ENCODE results near the gene SLC6A11. TPM values are rescaled to one million over a fixed set of nuclear protein-coding genes. Genes with fewer than 3 reads are reported as not detected.

Gene SLC6A11
- total RNA-seq, 1 experiment from 2014 or later, result not detected

DNA sequence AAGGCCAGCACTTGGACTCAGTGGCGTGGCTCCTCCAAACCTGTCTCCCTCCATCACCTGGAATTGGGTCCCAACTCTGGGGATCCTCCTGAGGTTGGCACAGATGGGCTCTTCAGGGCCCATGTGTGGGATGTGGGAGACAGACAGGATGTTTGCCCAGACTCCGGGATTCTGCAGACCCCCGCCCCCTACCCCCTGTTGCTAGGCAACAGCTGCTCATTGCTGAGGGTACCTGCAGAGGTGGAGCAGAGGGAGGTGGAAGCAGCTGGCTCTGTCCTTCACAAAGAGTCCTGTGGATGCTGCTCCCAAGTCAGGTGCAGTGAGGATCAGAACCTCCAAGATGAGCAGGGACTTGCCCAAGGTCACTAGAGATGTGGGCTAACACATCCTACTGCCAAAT, 136.5 kb downstream of the SLC6A11 start:
- TF ChIP-seq, protein P1, sequence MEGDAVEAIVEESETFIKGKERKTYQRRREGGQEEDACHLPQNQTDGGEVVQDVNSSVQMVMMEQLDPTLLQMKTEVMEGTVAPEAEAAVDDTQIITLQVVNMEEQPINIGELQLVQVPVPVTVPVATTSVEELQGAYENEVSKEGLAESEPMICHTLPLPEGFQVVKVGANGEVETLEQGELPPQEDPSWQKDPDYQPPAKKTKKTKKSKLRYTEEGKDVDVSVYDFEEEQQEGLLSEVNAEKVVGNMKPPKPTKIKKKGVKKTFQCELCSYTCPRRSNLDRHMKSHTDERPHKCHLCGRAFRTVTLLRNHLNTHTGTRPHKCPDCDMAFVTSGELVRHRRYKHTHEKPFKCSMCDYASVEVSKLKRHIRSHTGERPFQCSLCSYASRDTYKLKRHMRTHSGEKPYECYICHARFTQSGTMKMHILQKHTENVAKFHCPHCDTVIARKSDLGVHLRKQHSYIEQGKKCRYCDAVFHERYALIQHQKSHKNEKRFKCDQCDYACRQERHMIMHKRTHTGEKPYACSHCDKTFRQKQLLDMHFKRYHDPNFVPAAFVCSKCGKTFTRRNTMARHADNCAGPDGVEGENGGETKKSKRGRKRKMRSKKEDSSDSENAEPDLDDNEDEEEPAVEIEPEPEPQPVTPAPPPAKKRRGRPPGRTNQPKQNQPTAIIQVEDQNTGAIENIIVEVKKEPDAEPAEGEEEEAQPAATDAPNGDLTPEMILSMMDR (IDR thresholded peaks at IDR 0.05; ENCODE audit: unreplicated experiment), result no peak
- H3K9me3 Mint-ChIP-seq (ENCODE audit: low read depth, unreplicated experiment), result no peaks in the 10 kb centered on the region
- H3K27me3 Mint-ChIP-seq (ENCODE audit: unreplicated experiment), result peaks cover 95% of the 10 kb centered on the region
- H3K4me1 Mint-ChIP-seq (ENCODE audit: low read depth, unreplicated experiment), result no peaks in the 10 kb centered on the region
- no peak overlapping the region for H3K4me3 Mint-ChIP-seq (ENCODE audit: low read depth, unreplicated experiment)
- no peak overlapping the region for H3K27ac Mint-ChIP-seq (ENCODE audit: unreplicated experiment)
- BruUV-seq (replicated peaks), result no TSS peak
- H3K36me3 Mint-ChIP-seq (ENCODE audit: insufficient read depth, unreplicated experiment), result no peaks in the 10 kb centered on the region
- intact Hi-C loops (cut with micrococcal nuclease; ENCODE audit: unreplicated experiment), result no loop called here
- no peak for DNase-seq
- CTCF ChIA-PET, result no interaction called here

DNA sequence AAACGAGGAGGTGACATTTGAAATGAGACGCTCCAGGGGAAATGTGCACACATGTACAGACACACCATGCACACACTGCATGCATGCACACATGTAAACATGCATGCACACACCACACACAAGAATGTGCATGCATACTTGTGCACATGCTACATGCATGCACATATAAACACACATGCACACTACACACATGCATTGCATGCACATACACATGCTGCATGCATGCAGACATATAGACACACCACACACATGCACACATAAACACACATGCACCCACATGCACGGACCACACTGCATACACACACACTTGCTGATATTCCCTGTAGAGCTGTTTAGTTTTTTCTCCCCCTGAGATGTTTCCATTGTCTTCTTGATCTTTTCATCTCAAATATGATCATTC, 138.7 kb downstream of the SLC6A11 start:
- TF ChIP-seq, protein P1 (IDR thresholded peaks at IDR 0.05; ENCODE audit: unreplicated experiment), result no peak

DNA sequence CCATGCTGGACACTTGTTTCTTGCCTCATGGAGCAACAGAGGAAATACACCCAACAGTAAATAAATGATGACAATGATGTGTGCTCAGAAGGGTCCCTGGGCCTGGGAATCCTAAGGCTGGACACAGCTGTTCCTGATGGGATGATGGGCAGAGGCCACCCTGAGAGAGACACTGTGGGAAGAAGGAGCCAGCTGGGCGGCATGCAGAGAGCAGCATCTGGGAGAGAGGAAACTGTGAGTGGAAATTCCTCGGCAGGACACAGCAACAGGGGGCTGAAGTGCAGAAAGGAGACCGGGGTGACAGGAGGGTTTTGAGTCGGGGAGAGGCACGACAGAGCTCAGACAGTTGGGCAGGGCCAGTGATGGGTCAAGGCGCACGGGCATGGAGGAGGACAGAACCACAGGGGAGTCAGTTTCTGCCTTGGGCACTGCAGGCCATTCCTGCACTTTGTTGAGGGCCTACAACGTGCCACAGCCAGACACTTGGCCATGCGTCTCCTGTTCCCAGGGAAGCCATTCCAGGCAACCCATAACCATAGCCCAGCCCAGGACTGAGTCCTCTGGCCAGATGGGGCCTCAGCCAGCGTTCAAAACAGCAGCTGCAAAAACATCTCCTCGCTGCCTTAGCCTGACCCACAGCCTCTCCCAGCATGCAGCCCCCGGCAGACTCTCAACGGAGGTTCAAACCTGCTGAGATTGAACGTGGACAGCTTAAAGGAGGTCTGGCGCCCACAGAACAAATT, 139.9 kb downstream of the SLC6A11 start:
- Mint-ChIP-seq H3K36me3 (ENCODE audit: insufficient read depth, unreplicated experiment) (no peaks in the 10 kb centered on the region), H3K27me3 (ENCODE audit: unreplicated experiment) (peaks cover 95% of the 10 kb centered on the region)

More for the DNA sequence above, 138.7 kb downstream of the SLC6A11 start:
- intact Hi-C loops (cut with micrococcal nuclease; ENCODE audit: unreplicated experiment), result no loop called here
- CTCF ChIA-PET, result interaction anchor here (0.6 kb wide), 1 partner anchor 79 kb away, joined by 4 read pairs; no protein-coding TSS in a partner anchor
- Mint-ChIP-seq H3K9me3 (ENCODE audit: low read depth, unreplicated experiment) (no peaks in the 10 kb centered on the region), H3K36me3 (ENCODE audit: insufficient read depth, unreplicated experiment) (no peaks in the 10 kb centered on the region), H3K27ac (ENCODE audit: unreplicated experiment) (no peak overlapping the region), H3K4me1 (ENCODE audit: low read depth, unreplicated experiment) (no peaks in the 10 kb centered on the region), H3K27me3 (ENCODE audit: unreplicated experiment) (peaks cover 95% of the 10 kb centered on the region), H3K4me3 (ENCODE audit: low read depth, unreplicated experiment) (no peak overlapping the region)
- BruUV-seq (replicated peaks), result no TSS peak
- DNase-seq, result no peak

DNA sequence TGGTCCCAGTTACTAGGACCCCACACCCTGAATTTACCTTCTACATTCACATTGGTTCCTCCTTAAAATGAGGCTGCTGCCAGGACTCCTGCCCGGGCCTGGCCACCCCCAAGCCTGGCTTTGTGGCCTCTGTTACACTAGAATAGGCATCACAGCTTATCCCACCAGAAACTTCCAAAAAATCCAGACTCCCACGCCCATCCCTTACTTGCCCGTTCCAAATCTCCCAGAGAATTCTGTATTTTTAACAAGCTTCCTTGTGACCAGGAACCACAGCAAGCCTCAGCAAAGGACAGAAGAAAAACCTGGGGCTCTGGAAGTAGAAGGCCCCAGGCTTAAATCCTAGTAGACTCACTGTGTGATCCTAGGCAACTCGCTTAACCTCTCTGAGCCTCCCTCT, 140.5 kb downstream of the SLC6A11 start:
- Mint-ChIP-seq H3K4me1 (ENCODE audit: low read depth, unreplicated experiment) (no peaks in the 10 kb centered on the region), H3K36me3 (ENCODE audit: insufficient read depth, unreplicated experiment) (no peaks in the 10 kb centered on the region), H3K27me3 (ENCODE audit: unreplicated experiment) (peaks cover 93% of the 10 kb centered on the region), H3K9me3 (ENCODE audit: low read depth, unreplicated experiment) (no peaks in the 10 kb centered on the region), H3K4me3 (ENCODE audit: low read depth, unreplicated experiment) (no peak overlapping the region), H3K27ac (ENCODE audit: unreplicated experiment) (no peak overlapping the region)
- no TSS peak for BruUV-seq (replicated peaks)
- no peak for DNase-seq
- CTCF ChIA-PET, result no interaction called here
- intact Hi-C loops (cut with micrococcal nuclease; ENCODE audit: unreplicated experiment), result no loop called here
- TF ChIP-seq, protein P1 (IDR thresholded peaks at IDR 0.05; ENCODE audit: unreplicated experiment), result no peak

More for the DNA sequence above, 139.9 kb downstream of the SLC6A11 start:
- DNase-seq, result no peak
- Mint-ChIP-seq H3K4me1 (ENCODE audit: low read depth, unreplicated experiment) (no peaks in the 10 kb centered on the region), H3K27ac (ENCODE audit: unreplicated experiment) (no peak overlapping the region), H3K9me3 (ENCODE audit: low read depth, unreplicated experiment) (no peaks in the 10 kb centered on the region), H3K4me3 (ENCODE audit: low read depth, unreplicated experiment) (no peak overlapping the region)
- intact Hi-C loops (cut with micrococcal nuclease; ENCODE audit: unreplicated experiment), result no loop called here
- BruUV-seq (replicated peaks), result no TSS peak
- TF ChIP-seq, protein P1 (IDR thresholded peaks at IDR 0.05; ENCODE audit: unreplicated experiment), result no peak
- CTCF ChIA-PET, result no interaction called here

Data from Calu3 (cell line).